ENCODE results near the gene UBTD2. TPM values are rescaled to one million over a fixed set of nuclear protein-coding genes. Genes with fewer than 3 reads are reported as not detected.
A peak's percentile ranks its signal among the peaks of the same experiment; 100 is the strongest.
"Not testable (repeated sequence)": the region's sequence is repeated elsewhere in the genome, so short reads cannot be mapped to it uniquely, and the experiment has no call there.

The UBTD2 gene
- total RNA-seq, 4 donors from 2014 or later: 6.0 to 11.4 (median 9.8) TPM

DNA sequence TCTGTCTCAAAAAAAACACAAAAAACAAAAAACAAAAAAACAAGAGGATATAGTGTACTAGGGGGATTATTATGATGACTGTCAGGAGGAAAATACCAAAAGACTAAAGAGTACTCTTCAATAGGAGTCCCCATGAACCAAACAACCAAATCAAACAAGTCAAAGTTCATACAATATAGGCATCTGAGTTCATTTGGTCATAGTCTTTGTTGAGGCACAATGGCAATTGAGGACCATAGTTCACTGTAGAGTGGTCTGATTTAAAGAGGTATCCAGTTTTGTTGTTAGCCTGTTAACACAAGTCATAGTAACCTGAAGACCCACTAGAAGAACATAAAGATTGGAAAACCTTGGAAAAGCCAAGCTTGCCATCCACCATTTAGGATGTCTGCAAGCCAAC lies 11.3 kb upstream of the UBTD2 start:
- H3K27ac ChIP-seq: no peak overlapping the region
- H3K9me3 ChIP-seq: no peaks in the 10 kb centered on the region
- peaks cover 4 to 7% of the 10 kb centered on the region in 2 donors for H3K4me1 ChIP-seq
- intact Hi-C loops (cut with DNase I; ENCODE audit: low total_unique reads) (no loop called here), in situ Hi-C loops (cut with MboI; ENCODE audit: low sequenced_read_pairs in 4 of 4) (loop anchor here (5.0 to 25.0 kb wide), 6 partner anchors 100 to 383 kb away; partner anchors contain the start of genes EFCAB9 (in 3 of the 4) and STK10 (in 1 of the 4))
- no peak for TF ChIP-seq POLR2A (IDR thresholded peaks at IDR 0.05)
- TF ChIP-seq, protein P1, sequence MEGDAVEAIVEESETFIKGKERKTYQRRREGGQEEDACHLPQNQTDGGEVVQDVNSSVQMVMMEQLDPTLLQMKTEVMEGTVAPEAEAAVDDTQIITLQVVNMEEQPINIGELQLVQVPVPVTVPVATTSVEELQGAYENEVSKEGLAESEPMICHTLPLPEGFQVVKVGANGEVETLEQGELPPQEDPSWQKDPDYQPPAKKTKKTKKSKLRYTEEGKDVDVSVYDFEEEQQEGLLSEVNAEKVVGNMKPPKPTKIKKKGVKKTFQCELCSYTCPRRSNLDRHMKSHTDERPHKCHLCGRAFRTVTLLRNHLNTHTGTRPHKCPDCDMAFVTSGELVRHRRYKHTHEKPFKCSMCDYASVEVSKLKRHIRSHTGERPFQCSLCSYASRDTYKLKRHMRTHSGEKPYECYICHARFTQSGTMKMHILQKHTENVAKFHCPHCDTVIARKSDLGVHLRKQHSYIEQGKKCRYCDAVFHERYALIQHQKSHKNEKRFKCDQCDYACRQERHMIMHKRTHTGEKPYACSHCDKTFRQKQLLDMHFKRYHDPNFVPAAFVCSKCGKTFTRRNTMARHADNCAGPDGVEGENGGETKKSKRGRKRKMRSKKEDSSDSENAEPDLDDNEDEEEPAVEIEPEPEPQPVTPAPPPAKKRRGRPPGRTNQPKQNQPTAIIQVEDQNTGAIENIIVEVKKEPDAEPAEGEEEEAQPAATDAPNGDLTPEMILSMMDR (IDR thresholded peaks at IDR 0.05 in 4 of 5, conservative IDR thresholded peaks at IDR 0.05 in 1 of 5): no peak
- H3K27me3 ChIP-seq: no peaks in the 10 kb centered on the region
- no peaks in the 10 kb centered on the region for H3K36me3 ChIP-seq
- DNase-seq (no peak), ATAC-seq (no peak)
- H3K4me3 ChIP-seq: no peak overlapping the region

DNA sequence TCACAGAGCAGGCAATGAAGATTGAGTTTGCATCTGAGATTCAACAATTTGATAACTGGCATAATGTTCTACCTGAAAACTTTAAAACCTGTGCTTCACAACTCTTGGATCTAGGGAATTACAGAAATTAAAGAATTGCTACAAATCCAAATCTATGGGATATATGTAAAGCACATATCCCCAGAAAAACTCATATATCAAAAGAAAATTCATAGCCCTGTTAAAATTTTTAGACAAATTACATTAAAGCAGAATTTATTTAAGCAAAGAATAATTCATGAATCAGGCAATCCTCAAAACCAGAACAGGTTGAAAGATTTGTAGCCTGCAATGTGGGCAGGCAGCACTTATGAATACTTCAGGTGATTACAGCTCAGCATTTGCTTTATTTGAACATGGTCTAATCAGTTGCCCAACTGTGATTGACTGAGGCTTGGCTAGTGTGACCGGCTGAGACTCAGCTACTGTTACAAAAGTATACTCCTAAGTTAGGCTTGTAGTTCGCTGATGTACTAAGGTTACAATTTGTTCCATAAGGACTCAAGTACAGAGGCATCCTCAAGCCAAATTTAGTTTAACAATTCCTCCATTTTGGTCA lies 10.3 kb upstream of the UBTD2 start:
- TF ChIP-seq, protein P1 (IDR thresholded peaks at IDR 0.05 in 4 of 5, conservative IDR thresholded peaks at IDR 0.05 in 1 of 5): peak in 1 of 5 experiments; percentile 12
- TF ChIP-seq POLR2A (IDR thresholded peaks at IDR 0.05): no peak
- no peaks in the 10 kb centered on the region for H3K27me3 ChIP-seq
- peaks cover 4 to 7% of the 10 kb centered on the region in 2 donors for H3K4me1 ChIP-seq
- H3K4me3 ChIP-seq: no peak overlapping the region
- intact Hi-C loops (cut with DNase I; ENCODE audit: low total_unique reads) (loop anchor here (1.0 kb wide), 2 partner anchors 106 to 187 kb away; partner anchors contain the start of gene STK10), in situ Hi-C loops (cut with MboI; ENCODE audit: low sequenced_read_pairs in 4 of 4) (loop anchor here (5.0 to 25.0 kb wide), 6 partner anchors 99 to 382 kb away; partner anchors contain the start of genes EFCAB9 (in 3 of the 4) and STK10 (in 1 of the 4))
- H3K36me3 ChIP-seq: no peaks in the 10 kb centered on the region
- ATAC-seq (peak in 1 of 2 donors; percentile 48), DNase-seq (no peak)
- no peak overlapping the region for H3K27ac ChIP-seq
- no peaks in the 10 kb centered on the region for H3K9me3 ChIP-seq

DNA sequence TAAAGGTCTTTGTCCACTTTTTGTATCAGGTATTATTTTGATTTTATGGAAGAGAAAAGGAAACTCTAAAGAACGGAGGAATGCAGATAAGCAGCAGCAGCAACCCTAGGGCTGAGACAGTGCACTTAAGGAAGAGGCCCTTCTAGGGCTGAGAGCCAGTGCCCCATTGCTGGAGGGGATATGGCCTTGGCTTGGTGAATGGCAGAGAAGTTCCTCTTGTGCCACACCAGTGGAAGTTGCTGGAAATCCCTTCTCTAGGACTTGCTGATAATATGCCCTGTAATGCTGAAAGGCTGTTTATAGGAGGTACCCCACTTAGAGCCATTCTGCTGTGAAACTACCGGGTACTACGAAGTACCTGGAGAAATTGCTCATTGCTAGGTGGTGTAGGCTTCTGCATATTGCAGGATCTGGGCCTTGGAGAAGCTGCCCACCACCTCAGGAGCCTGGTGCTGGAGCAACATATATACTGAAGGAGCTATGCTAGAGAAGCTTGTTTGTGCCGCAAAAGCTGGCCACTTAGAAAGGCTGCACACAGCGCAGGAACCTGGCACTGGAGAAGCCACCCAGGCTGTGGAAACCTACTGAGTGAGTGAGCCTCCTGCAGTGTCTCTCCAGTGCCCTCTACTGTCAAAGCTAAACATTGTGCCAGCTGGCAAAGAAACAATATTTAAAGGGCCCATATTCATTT lies 9.6 kb upstream of the UBTD2 start:
- no peak for TF ChIP-seq POLR2A (IDR thresholded peaks at IDR 0.05)
- TF ChIP-seq, protein P1 (IDR thresholded peaks at IDR 0.05 in 4 of 5, conservative IDR thresholded peaks at IDR 0.05 in 1 of 5): peak; percentile 59 to 87 (median 68)
- Histone ChIP-seq H3K9me3 (no peaks in the 10 kb centered on the region), H3K4me1 (peaks cover 4 to 7% of the 10 kb centered on the region in 2 donors), H3K27me3 (no peaks in the 10 kb centered on the region), H3K36me3 (no peaks in the 10 kb centered on the region), H3K4me3 (no peak overlapping the region), H3K27ac (no peak overlapping the region)
- peak; percentile 53 to 71 for DNase-seq
- in situ Hi-C loops (cut with MboI; ENCODE audit: low sequenced_read_pairs in 4 of 4) (loop anchor here (5.0 to 25.0 kb wide), 6 partner anchors 98 to 381 kb away; partner anchors contain the start of genes EFCAB9 (in 3 of the 4) and STK10 (in 1 of the 4)), intact Hi-C loops (cut with DNase I; ENCODE audit: low total_unique reads) (loop anchor here (1.0 kb wide), 2 partner anchors 105 to 186 kb away; partner anchors contain the start of gene STK10)
- ATAC-seq: peak; percentile 97 to 99

DNA sequence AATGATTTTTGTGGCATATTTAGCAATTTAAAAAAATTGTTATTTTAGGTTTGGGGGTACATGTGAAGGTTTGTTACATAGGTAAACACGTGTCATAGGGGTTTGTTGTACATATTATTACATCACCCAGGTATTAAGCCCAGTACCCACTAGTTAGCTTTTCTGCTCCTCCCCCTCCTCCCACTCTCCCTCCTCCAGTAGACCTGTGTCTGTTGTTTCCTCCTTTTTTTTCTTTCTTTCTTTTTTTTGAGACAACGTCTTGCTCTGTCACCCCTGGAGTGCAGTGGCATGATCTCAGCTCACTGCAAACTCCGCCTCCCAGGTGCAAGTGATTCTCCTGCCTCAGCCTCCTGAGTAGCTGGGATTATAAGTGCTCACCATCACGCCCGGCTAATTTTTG lies 8.3 kb upstream of the UBTD2 start:
- intact Hi-C loops (cut with DNase I; ENCODE audit: low total_unique reads): not testable (repeated sequence)

DNA sequence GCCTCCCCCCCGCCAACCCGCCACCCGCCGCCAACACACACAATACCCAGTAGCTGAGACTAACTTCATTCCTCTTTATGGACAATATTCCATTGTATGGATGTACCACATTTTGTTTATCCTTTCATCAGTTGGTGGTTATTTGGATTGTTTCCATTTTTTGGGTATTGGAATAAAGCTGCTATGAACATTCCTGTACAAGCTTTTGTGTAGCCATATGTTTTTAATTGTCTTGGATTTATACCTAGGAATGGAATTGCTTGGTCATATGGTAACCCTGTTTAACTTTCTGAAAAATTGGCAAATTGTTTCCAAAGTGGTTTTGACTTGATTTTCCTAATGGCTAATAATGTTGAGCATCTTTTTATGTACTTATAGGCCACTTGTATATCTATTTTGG lies 4.9 kb upstream of the UBTD2 start:
- no peak for ATAC-seq
- intact Hi-C loops (cut with DNase I; ENCODE audit: low total_unique reads): no loop called here
- DNase-seq: no peak
- no peak overlapping the region for H3K27ac ChIP-seq
- H3K4me1 ChIP-seq: peaks cover 4% of the 10 kb centered on the region in 2 donors
- no peaks in the 10 kb centered on the region for H3K27me3 ChIP-seq
- no peak overlapping the region for H3K4me3 ChIP-seq
- TF ChIP-seq, protein P1 (IDR thresholded peaks at IDR 0.05 in 4 of 5, conservative IDR thresholded peaks at IDR 0.05 in 1 of 5): no peak
- TF ChIP-seq POLR2A (IDR thresholded peaks at IDR 0.05): no peak
- in situ Hi-C loops (cut with MboI; ENCODE audit: low sequenced_read_pairs in 4 of 4): loop anchor here in 3 of 4 donors (10.0 to 25.0 kb wide), 3 partner anchors 101 to 376 kb away; partner anchors contain the start of genes STK10 (in 2 of the 3) and EFCAB9 (in 1 of the 3)
- no peaks in the 10 kb centered on the region for H3K9me3 ChIP-seq
- no peaks in the 10 kb centered on the region for H3K36me3 ChIP-seq

More for the DNA sequence above, 8.3 kb upstream of the UBTD2 start:
- not testable (repeated sequence) for H3K4me3 ChIP-seq, DNase-seq, H3K9me3 ChIP-seq, H3K36me3 ChIP-seq, H3K27me3 ChIP-seq, H3K27ac ChIP-seq, ATAC-seq, H3K4me1 ChIP-seq
- in situ Hi-C loops (cut with MboI; ENCODE audit: low sequenced_read_pairs in 4 of 4): loop anchor here (5.0 to 25.0 kb wide), 6 partner anchors 97 to 380 kb away; partner anchors contain the start of genes EFCAB9 (in 3 of the 4) and STK10 (in 1 of the 4)

DNA sequence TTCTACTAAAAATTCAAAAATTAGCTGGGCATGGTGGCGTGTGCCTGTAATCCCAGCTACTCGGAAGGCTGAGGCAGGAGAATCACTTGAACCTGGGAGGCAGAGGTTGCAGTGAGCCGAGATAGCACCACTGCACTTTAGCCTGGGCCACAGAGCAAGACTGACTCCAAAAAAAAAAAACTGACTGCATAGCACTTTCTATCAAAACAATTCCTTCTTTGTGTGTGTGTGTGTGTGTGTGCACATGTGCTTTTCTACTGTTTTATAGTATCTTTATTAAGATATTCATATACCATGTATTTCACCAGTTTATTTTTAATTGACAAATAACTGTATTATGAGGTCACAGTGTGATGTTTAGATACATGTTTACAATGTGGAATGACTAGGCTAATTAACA lies 3.6 kb upstream of the UBTD2 start:
- intact Hi-C loops (cut with DNase I; ENCODE audit: low total_unique reads); H3K27ac ChIP-seq; DNase-seq; H3K4me1 ChIP-seq; ATAC-seq; H3K9me3 ChIP-seq; H3K36me3 ChIP-seq; H3K4me3 ChIP-seq; H3K27me3 ChIP-seq: not testable (repeated sequence)
- in situ Hi-C loops (cut with MboI; ENCODE audit: low sequenced_read_pairs in 4 of 4): loop anchor here in 3 of 4 donors (10.0 to 25.0 kb wide), 3 partner anchors 100 to 375 kb away; partner anchors contain the start of genes STK10 (in 2 of the 3) and EFCAB9 (in 1 of the 3)

Measured in gastrocnemius medialis (tissue), 4 donors.